Measurements from ENCODE around the gene BACH1.

The BACH1 gene

DNA sequence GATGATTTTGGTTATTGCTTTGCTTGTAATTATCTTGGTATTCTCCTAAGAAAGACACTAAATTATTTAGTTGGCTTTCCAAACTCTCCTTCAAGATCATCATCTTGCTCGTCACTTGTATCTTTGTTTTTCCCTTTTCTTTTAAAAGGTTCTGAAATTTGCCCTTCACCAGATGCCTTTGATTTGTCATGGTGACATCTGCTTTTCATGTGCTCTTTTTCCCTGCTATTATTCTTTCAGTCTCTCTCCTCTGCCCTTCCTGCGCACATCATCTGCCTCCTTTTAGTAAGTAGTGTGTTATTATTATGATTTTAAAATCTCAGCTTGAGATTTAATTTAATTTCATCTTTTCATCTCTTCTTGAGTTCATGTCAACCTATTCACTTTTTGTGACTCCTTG lies 92.1 kb downstream of the BACH1 start:
- TF ChIP-seq, protein P1, sequence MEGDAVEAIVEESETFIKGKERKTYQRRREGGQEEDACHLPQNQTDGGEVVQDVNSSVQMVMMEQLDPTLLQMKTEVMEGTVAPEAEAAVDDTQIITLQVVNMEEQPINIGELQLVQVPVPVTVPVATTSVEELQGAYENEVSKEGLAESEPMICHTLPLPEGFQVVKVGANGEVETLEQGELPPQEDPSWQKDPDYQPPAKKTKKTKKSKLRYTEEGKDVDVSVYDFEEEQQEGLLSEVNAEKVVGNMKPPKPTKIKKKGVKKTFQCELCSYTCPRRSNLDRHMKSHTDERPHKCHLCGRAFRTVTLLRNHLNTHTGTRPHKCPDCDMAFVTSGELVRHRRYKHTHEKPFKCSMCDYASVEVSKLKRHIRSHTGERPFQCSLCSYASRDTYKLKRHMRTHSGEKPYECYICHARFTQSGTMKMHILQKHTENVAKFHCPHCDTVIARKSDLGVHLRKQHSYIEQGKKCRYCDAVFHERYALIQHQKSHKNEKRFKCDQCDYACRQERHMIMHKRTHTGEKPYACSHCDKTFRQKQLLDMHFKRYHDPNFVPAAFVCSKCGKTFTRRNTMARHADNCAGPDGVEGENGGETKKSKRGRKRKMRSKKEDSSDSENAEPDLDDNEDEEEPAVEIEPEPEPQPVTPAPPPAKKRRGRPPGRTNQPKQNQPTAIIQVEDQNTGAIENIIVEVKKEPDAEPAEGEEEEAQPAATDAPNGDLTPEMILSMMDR (IDR thresholded peaks at IDR 0.05; ENCODE audit: low read depth, low read length) = no peak
- H3K4me3 ChIP-seq (ENCODE audit: low read depth, low read length) = no peak overlapping the region
- H3K9me3 ChIP-seq = no peaks in the 10 kb centered on the region; the same call in 1 of the 2 replicates
- no peak for DNase-seq
- no peaks in the 10 kb centered on the region for H3K4me1 ChIP-seq
- H3K36me3 ChIP-seq = no peaks in the 10 kb centered on the region
- H3K27me3 ChIP-seq = no peaks in the 10 kb centered on the region

DNA sequence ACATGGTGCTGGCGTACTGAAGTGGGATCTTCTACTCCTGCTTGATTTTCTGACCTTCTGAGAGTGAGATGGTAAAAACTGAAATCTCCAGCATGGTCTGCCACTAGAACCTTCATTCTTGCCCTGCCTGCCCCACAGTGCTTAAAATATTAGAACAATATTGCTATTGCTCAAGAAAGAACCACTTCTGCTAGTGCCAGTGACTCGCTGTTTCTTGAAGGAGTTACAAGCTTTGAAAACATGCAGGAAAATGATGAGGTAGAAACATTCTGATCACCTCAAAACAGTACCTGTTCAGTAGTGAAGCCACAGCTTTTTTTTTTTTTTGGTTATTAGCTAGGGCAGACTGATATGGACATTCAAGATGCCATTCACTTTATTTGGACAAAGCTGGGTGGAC lies 95.3 kb downstream of the BACH1 start:
- no peaks in the 10 kb centered on the region; the same call in 1 of the 2 replicates for H3K9me3 ChIP-seq
- DNase-seq = no peak
- TF ChIP-seq, protein P1 (IDR thresholded peaks at IDR 0.05; ENCODE audit: low read depth, low read length) = no peak
- H3K4me1 ChIP-seq = no peaks in the 10 kb centered on the region
- H3K27me3 ChIP-seq = no peaks in the 10 kb centered on the region
- H3K36me3 ChIP-seq = no peaks in the 10 kb centered on the region
- no peak overlapping the region for H3K4me3 ChIP-seq (ENCODE audit: low read depth, low read length)

Measured in BE2C (cell line).